Right lung (tissue), 5 donors: ENCODE data around the gene ADGRD1. TPM values are rescaled to one million over a fixed set of nuclear protein-coding genes. Genes with fewer than 3 reads are reported as not detected.
A peak's percentile ranks its signal among the peaks of the same experiment; 100 is the strongest.
"Not testable (repeated sequence)": the region's sequence is repeated elsewhere in the genome, so short reads cannot be mapped to it uniquely, and the experiment has no call there.

Source experiments
- DNase-seq, 2 donors: peaks; one replicate each; pipeline ENCODE4 v3.0.0-alpha.2; 2013
- polyA plus RNA-seq, 5 donors: library from polyadenylated mRNA; unstranded; fragments of 120-200 nt; gene quantifications; one replicate each; pipeline versions ENCODE4 v1.2.1 to v1.2.3, GENCODE V29; 2013; ENCODE audit warnings: inconsistent platforms in 1 of 5, low replicate concordance in 1 of 5; ENCODE audit not compliant: insufficient read length in 5 of 5, insufficient read depth in 1 of 5

ADGRD1 gene
- polyA plus RNA-seq, 5 donors = 24.2 to 42.1 (median 29.2) TPM

GRCh38 chr12:130984183-130985058 lies 30.7 kb downstream of the ADGRD1 start:
- no peak for DNase-seq

DNA sequence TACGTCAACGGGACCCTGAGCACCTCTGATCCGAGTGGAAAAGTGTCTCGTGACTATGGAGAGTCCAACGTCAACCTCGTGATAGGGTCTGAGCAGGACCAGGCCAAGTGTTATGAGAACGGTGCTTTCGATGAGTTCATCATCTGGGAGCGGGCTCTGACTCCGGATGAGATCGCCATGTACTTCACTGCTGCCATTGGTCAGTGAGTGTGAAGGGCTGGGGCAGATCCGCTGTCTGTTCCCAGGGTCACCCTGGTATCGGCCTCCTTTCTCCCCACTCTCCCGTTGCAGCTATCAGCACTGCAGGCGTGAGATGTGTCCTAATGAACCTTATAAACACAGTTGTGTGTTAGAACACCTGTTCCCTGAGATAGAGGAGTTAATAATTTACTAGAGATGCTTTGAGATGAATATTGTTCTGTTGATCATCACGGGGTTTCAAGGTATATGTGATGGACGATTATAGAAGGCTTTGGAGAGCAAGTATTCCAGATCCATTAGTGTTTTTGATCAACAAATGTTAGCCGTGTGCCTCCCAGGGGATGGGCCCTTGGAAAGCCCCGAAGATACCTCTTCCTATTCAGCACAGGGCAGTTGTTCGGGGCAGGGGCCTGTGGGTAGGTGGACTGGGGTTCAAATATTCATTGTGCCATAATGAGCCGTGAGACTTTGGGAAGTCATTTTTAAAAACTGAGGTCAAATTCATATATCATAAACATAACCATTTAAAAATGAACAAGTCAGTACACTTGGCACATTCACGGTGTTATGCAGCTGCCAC lies 33.6 kb downstream of the ADGRD1 start:
- no peak for DNase-seq

GRCh38 chr12:130988261-130988660 lies 34.6 kb downstream of the ADGRD1 start:
- DNase-seq = no peak

- DNase-seq = no peak
Measured at GRCh38 chr12:130988751-130989150, 35.0 kb downstream of the ADGRD1 start.

- no peak for DNase-seq
Measured at GRCh38 chr12:130989391-130989790, 35.7 kb downstream of the ADGRD1 start.

GRCh38 chr12:130990034-130990433 lies 36.3 kb downstream of the ADGRD1 start:
- DNase-seq = no peak

- DNase-seq = peak in 1 of 2 donors; percentile 20
Measured at GRCh38 chr12:130992448-130992847, 38.7 kb downstream of the ADGRD1 start.

DNA sequence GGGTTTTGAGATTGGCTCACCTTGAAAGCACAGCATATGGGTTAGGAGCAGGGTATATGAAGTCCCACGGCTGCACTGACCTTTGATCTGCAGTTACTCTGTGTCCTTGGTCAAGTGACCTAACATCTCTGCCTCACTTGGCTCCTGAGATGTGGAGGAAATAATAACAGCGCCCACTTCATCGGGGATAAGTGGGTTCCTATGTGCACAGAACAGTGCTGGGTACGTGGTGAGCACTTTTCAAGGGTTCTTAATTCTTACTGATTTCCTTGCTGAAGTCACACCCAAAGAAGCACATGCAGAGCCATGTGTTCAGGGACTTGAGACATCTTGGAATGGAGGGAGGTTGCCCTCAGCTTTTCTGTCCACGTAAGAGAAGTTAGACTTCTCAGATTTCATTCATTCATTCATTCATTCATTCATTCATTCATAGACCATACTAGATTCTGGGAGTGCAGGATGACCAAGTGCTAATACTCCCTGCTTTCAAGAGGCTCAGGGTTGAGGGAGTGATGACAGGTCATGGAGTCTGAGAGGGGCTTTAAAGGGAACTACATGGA lies 39.4 kb downstream of the ADGRD1 start:
- DNase-seq = no peak

DNA sequence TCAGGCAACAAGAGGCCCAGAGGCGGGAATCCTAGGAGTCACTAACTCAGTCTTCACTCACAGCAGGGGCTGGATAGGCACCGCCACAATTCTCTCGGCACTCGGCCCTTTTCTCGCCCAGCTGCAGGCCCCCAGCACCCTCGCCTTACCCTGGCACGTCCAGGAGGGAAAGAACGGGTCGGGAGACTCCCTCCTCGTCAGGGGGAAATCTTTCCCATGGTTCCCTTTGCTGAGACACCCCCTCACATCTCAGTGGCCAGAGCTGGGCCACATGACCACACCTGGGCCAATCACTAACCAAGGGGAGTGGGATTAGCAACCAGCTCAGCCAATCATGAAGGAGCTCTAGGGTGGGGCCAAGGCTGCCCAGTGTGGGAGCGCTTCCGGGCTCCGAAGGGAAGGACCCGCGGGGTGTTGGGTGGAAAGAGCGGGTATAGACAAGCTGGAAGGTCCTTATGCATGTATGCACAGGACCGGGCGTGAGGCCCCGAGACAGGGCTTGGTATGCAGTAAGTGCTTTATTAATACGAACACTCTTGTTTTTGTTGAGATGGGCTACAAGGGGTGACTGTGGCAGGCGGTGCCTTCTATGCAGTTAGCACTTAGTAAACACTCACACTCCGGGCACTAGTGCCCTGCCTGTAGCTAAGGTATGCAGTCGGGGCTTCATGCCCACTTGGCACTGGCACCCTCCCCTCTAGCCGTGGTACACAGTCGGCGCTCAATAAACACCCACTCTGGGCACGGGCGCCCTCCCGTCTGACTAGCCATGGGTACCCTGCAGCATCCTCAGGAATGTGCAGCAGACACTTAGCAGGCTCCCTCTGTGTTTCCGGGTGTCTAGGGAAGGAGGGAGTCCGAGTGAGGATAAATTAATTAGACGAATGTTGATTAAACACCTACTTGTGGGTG lies 40.3 kb downstream of the ADGRD1 start:
- DNase-seq = no peak

GRCh38 chr12:130994821-130995375 lies 41.2 kb downstream of the ADGRD1 start:
- DNase-seq = no peak

- DNase-seq = not testable (repeated sequence)
Measured at GRCh38 chr12:130995386-130995969, 41.8 kb downstream of the ADGRD1 start.

- DNase-seq = no peak
Measured at GRCh38 chr12:130998136-130998535, 44.4 kb downstream of the ADGRD1 start.

GRCh38 chr12:131000000-131000486 lies 46.3 kb downstream of the ADGRD1 start:
- DNase-seq = no peak

- no peak for DNase-seq
Measured at GRCh38 chr12:131001493-131001892, 47.8 kb downstream of the ADGRD1 start.

DNA sequence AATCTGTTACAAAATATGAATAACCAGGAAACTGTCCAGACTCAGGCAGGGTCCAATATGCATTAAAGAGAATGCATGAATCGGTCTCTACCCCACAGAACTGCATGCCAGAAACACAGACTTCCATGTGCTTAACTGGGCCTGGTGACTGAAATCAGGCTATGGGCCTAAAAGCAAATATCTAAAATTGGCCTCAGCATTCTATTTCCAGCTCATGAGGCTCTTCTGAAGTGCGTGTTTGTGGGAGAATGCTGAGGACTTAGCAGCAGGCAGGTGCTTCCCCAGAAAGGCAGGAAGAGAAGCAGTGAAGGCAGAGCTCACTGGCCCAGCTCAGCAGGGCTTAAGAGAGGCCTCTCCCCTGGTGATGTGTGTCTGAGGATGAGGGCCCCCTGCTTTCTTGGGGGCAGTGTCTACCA lies 48.5 kb downstream of the ADGRD1 start:
- peak in 1 of 2 donors; percentile 17 for DNase-seq

GRCh38 chr12:131003036-131003715 lies 49.5 kb downstream of the ADGRD1 start:
- DNase-seq = no peak

GRCh38 chr12:131003716-131004045 lies 50.0 kb downstream of the ADGRD1 start:
- DNase-seq = no peak

DNA sequence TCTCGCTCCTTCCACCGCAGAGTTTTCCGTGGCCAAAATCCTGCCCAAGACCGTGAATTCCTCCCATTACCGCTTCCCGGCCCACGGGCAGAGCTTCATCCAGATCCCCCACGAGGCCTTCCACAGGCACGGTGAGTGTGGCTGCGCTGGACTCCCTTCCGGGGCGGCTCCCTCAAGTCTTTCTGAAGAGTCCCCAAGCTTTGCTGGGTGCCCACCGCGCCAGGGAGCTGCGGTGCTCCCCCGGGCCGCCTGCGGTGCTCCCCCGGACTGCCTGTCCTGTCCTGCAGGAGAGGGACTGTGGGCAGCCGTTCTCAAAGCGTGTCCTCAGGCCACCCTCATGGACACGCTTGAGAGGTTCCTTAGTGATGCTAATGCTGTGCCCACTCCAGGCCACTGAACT lies 50.5 kb downstream of the ADGRD1 start:
- no peak for DNase-seq

- DNase-seq = no peak
Measured at GRCh38 chr12:131005161-131006035, 51.7 kb downstream of the ADGRD1 start.
